Measurements from ENCODE around the gene ESF1. TPM values are rescaled to one million over a fixed set of nuclear protein-coding genes. Genes with fewer than 3 reads are reported as not detected.

ESF1 gene
- total and polyA plus RNA-seq, 2 of the 8 experiments (the other 6 are each of a cell fraction or from before 2014, with no cell fraction given): 1.1 to 32.9 TPM

- TF ChIP-seq CTCF (IDR thresholded peaks at IDR 0.05; ENCODE audit: control extremely low read depth in 1 of 3, insufficient read depth in 1 of 3, low read depth in 1 of 3, low read length in 3 of 3): no peak
- TF ChIP-seq TAF7 (optimal IDR thresholded peaks at IDR 0.05; ENCODE audit: borderline replicate concordance, low read depth, low read length): no peak
- TF ChIP-seq MAX (IDR thresholded peaks at IDR 0.05): no peak
- no peak for TF ChIP-seq TAF1 (IDR thresholded peaks at IDR 0.05; ENCODE audit: low read depth, low read length)
- no peak for TF ChIP-seq RBBP5 (IDR thresholded peaks at IDR 0.05; ENCODE audit: borderline replicate concordance, low read depth, low read length)
Observed at GRCh38 chr20:13817342-13817741, 32.6 kb upstream of the ESF1 start (continued).

Measured in H1 (cell line).